ENCODE results near the gene SP2. TPM values are rescaled to one million over a fixed set of nuclear protein-coding genes. Genes with fewer than 3 reads are reported as not detected.
A peak's percentile ranks its signal among the peaks of the same experiment; 100 is the strongest.

SP2 gene
- total and polyA plus RNA-seq, 4 donors = 4.9 to 19.9 (median 11.1) TPM

DNA sequence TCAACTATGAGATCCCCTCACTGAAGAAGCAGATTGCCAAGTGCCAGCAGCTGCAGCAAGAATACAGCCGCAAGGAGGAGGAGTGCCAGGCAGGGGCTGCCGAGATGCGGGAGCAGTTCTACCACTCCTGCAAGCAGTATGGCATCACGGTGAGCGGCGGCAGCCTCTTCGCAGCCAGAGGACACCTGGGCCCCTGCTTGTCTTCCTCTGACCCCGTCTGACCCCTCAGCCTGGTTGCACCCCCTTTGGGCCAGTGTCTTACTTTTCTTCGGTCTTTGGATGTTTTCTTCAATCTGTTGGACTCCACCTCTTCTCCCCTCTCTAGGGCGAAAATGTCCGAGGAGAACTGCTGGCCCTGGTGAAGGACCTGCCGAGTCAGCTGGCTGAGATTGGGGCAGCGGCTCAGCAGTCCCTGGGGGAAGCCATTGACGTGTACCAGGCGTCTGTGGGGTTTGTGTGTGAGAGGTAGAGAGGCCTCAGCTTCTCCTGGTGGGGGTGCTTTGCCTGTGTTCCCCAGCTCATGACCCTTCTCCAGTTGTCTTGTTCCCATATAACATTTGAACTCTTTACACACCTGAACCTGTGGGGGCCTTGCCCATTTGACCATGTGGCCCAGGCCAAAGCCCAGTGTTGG is 79.3 kb downstream of the SP2 start:
- 88% methylated on average over 15 of the region's 15 CpGs for whole genome bisulfite sequencing, 2 donors
- TF ChIP-seq, protein P1, sequence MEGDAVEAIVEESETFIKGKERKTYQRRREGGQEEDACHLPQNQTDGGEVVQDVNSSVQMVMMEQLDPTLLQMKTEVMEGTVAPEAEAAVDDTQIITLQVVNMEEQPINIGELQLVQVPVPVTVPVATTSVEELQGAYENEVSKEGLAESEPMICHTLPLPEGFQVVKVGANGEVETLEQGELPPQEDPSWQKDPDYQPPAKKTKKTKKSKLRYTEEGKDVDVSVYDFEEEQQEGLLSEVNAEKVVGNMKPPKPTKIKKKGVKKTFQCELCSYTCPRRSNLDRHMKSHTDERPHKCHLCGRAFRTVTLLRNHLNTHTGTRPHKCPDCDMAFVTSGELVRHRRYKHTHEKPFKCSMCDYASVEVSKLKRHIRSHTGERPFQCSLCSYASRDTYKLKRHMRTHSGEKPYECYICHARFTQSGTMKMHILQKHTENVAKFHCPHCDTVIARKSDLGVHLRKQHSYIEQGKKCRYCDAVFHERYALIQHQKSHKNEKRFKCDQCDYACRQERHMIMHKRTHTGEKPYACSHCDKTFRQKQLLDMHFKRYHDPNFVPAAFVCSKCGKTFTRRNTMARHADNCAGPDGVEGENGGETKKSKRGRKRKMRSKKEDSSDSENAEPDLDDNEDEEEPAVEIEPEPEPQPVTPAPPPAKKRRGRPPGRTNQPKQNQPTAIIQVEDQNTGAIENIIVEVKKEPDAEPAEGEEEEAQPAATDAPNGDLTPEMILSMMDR (IDR thresholded peaks at IDR 0.05; ENCODE audit: control extremely low read depth, extremely low read depth) = no peak
- Histone ChIP-seq H3K36me3 (ENCODE audit: control insufficient read depth in 4 of 4, insufficient read depth in 4 of 4, low read length in 4 of 4) (peaks cover 25 to 50% (median 31%) of the 10 kb centered on the region in 4 donors), H3K4me3 (no peak overlapping the region), H3K27me3 (ENCODE audit: control insufficient read depth in 3 of 3, insufficient read depth in 3 of 3, low read length in 2 of 3) (no peaks in the 10 kb centered on the region), H3K27ac (ENCODE audit: low read depth in 1 of 2, low read length in 1 of 2) (no peak overlapping the region), H3K9me3 (ENCODE audit: control insufficient read depth in 4 of 4, insufficient read depth in 3 of 4, low read length in 3 of 4) (no peaks in the 10 kb centered on the region), H3K9ac (ENCODE audit: insufficient read depth in 1 of 2, low read length in 2 of 2) (no peak overlapping the region), H3K4me1 (ENCODE audit: control insufficient read depth in 5 of 5, insufficient read depth in 5 of 5, low read length in 5 of 5) (peaks cover 0 to 16% (median 2%) of the 10 kb centered on the region in 5 donors)
- DNase-seq (no peak), ATAC-seq (ENCODE audit: insufficient read depth, low FRiP score) (no peak)

- Histone ChIP-seq H3K4me1 (ENCODE audit: control insufficient read depth in 5 of 5, insufficient read depth in 5 of 5, low read length in 5 of 5) (peaks cover 0 to 13% (median 2%) of the 10 kb centered on the region in 5 donors), H3K4me3 (no peak overlapping the region), H3K9me3 (ENCODE audit: control insufficient read depth in 4 of 4, insufficient read depth in 3 of 4, low read length in 3 of 4) (no peaks in the 10 kb centered on the region), H3K36me3 (ENCODE audit: control insufficient read depth in 4 of 4, insufficient read depth in 4 of 4, low read length in 4 of 4) (peaks cover 25 to 55% (median 36%) of the 10 kb centered on the region in 4 donors), H3K27me3 (ENCODE audit: control insufficient read depth in 3 of 3, insufficient read depth in 3 of 3, low read length in 2 of 3) (no peaks in the 10 kb centered on the region), H3K9ac (ENCODE audit: insufficient read depth in 1 of 2, low read length in 2 of 2) (no peak overlapping the region), H3K27ac (ENCODE audit: low read depth in 1 of 2, low read length in 1 of 2) (no peak overlapping the region)
- TF ChIP-seq, protein P1 (IDR thresholded peaks at IDR 0.05; ENCODE audit: control extremely low read depth, extremely low read depth) = no peak
- ATAC-seq (ENCODE audit: insufficient read depth, low FRiP score) (no peak), DNase-seq (no peak)
- WGBS, 2 donors = 92 to 97% methylated on average over 10 of the region's 10 CpGs
Observed at GRCh38 chr17:47975823-47976205, 79.8 kb downstream of the SP2 start.

- Histone ChIP-seq H3K9me3 (ENCODE audit: control insufficient read depth in 4 of 4, insufficient read depth in 3 of 4, low read length in 3 of 4) (no peaks in the 10 kb centered on the region), H3K4me1 (ENCODE audit: control insufficient read depth in 5 of 5, insufficient read depth in 5 of 5, low read length in 5 of 5) (no peaks in the 10 kb centered on the region), H3K36me3 (ENCODE audit: control insufficient read depth in 4 of 4, insufficient read depth in 4 of 4, low read length in 4 of 4) (peaks cover 25 to 72% (median 46%) of the 10 kb centered on the region in 4 donors), H3K9ac (ENCODE audit: insufficient read depth in 1 of 2, low read length in 2 of 2) (no peak overlapping the region), H3K27ac (ENCODE audit: low read depth in 1 of 2, low read length in 1 of 2) (no peak overlapping the region), H3K27me3 (ENCODE audit: control insufficient read depth in 3 of 3, insufficient read depth in 3 of 3, low read length in 2 of 3) (no peaks in the 10 kb centered on the region), H3K4me3 (no peak overlapping the region)
- WGBS, 2 donors = 31 to 40% methylated on average over 7 of the region's 7 CpGs
- ATAC-seq (ENCODE audit: insufficient read depth, low FRiP score) = no peak
- peak; percentile 63 to 72 (median 67) for DNase-seq
- TF ChIP-seq, protein P1 (IDR thresholded peaks at IDR 0.05; ENCODE audit: control extremely low read depth, extremely low read depth) = no peak
Observed at GRCh38 chr17:47978324-47978723, 82.3 kb downstream of the SP2 start.

Other genes with a start within 250 kb of the SP2 start
- gene KPNB1, start 246.3 kb upstream of the SP2 start, total RNA-seq = 100 to 1,000 TPM; 205 to 258 TPM
- gene KPNB1, start 246.3 kb upstream of the SP2 start, polyA plus RNA-seq = 100 to 1,000 TPM in 1 of 2 donors, 10 to 100 TPM in 1; 40.1 to 112 TPM
- gene TBKBP1, start 202.1 kb upstream of the SP2 start, total RNA-seq = 10 to 100 TPM in 1 of 2 donors, 1 to 10 TPM in 1; 9.0 to 12.1 TPM
- gene TBKBP1, start 202.1 kb upstream of the SP2 start, polyA plus RNA-seq = 10 to 100 TPM; 12.2 to 14.0 TPM
- 1 to 10 TPM in 1 of 2 donors, under 1 TPM in 1; 0.77 to 2.0 TPM for gene TBX21, start 163.0 kb upstream of the SP2 start, total RNA-seq
- gene TBX21, start 163.0 kb upstream of the SP2 start, polyA plus RNA-seq = under 1 TPM; 0.53 to 0.82 TPM
- gene OSBPL7, start 74.4 kb upstream of the SP2 start, total RNA-seq = 10 to 100 TPM in 1 of 2 donors, 1 to 10 TPM in 1; 9.3 to 25.3 TPM
- 10 to 100 TPM in 1 of 2 donors, 1 to 10 TPM in 1; 7.6 to 12.7 TPM for gene OSBPL7, start 74.4 kb upstream of the SP2 start, polyA plus RNA-seq
- 10 to 100 TPM; 18.4 to 32.9 TPM for gene MRPL10, start 64.7 kb upstream of the SP2 start, total RNA-seq
- 10 to 100 TPM; 27.6 to 38.3 TPM for gene MRPL10, start 64.7 kb upstream of the SP2 start, polyA plus RNA-seq
- gene LRRC46, start 64.6 kb upstream of the SP2 start, total RNA-seq = 10 to 100 TPM in 1 of 2 donors, 1 to 10 TPM in 1; 9.6 to 25.3 TPM
- gene LRRC46, start 64.6 kb upstream of the SP2 start, polyA plus RNA-seq = 10 to 100 TPM in 1 of 2 donors, 1 to 10 TPM in 1; 9.3 to 11.8 TPM
- gene SCRN2, start 55.0 kb upstream of the SP2 start, total RNA-seq = 10 to 100 TPM; 26.7 to 37.8 TPM
- 10 to 100 TPM; 22.8 to 61.7 TPM for gene SCRN2, start 55.0 kb upstream of the SP2 start, polyA plus RNA-seq
- gene SP6, start 45.1 kb upstream of the SP2 start, total RNA-seq = 1 to 10 TPM; 2.5 to 4.5 TPM
- 1 to 10 TPM; 2.3 to 4.4 TPM for gene SP6, start 45.1 kb upstream of the SP2 start, polyA plus RNA-seq
- 10 to 100 TPM in 1 of 2 donors, 1 to 10 TPM in 1; 9.3 to 43.9 TPM for gene PNPO, start 45.3 kb downstream of the SP2 start, total RNA-seq
- gene PNPO, start 45.3 kb downstream of the SP2 start, polyA plus RNA-seq = 10 to 100 TPM; 10.9 to 11.5 TPM
- gene PRR15L, start 61.6 kb downstream of the SP2 start, total RNA-seq = 10 to 100 TPM; 59.5 to 86.9 TPM
- 10 to 100 TPM; 64.2 to 98.5 TPM for gene PRR15L, start 61.6 kb downstream of the SP2 start, polyA plus RNA-seq
- 100 to 1,000 TPM; 129 to 167 TPM for gene CDK5RAP3, start 74.9 kb downstream of the SP2 start, total RNA-seq
- 100 to 1,000 TPM; 139 to 212 TPM for gene CDK5RAP3, start 74.9 kb downstream of the SP2 start, polyA plus RNA-seq
- gene COPZ2, start 141.6 kb downstream of the SP2 start, total RNA-seq = 10 to 100 TPM in 1 of 2 donors, 1 to 10 TPM in 1; 6.8 to 25.5 TPM
- 10 to 100 TPM in 1 of 2 donors, 1 to 10 TPM in 1; 6.2 to 16.4 TPM for gene COPZ2, start 141.6 kb downstream of the SP2 start, polyA plus RNA-seq
- 100 to 1,000 TPM in 1 of 2 donors, 10 to 100 TPM in 1; 75.7 to 135 TPM for gene NFE2L1, start 152.1 kb downstream of the SP2 start, total RNA-seq
- gene NFE2L1, start 152.1 kb downstream of the SP2 start, polyA plus RNA-seq = 10 to 100 TPM; 68.8 to 98.4 TPM
- gene CBX1, start 205.2 kb downstream of the SP2 start, total RNA-seq = 10 to 100 TPM; 28.2 to 43.2 TPM
- gene CBX1, start 205.2 kb downstream of the SP2 start, polyA plus RNA-seq = 10 to 100 TPM; 17.6 to 29.7 TPM
- gene SNX11, start 211.5 kb downstream of the SP2 start, total RNA-seq = 10 to 100 TPM; 11.4 to 24.8 TPM
- gene SNX11, start 211.5 kb downstream of the SP2 start, polyA plus RNA-seq = 10 to 100 TPM; 13.5 to 31.0 TPM

Data from lung (tissue), 12 donors.